Measurements from ENCODE around the gene IL4R. TPM values are rescaled to one million over a fixed set of nuclear protein-coding genes. Genes with fewer than 3 reads are reported as not detected.

IL4R gene
- total and polyA plus RNA-seq, 10 of the 15 experiments (the other 5 are each of a cell fraction or from before 2014, with no cell fraction given): 2.6 to 70.4 (median 36.6) TPM

DNA sequence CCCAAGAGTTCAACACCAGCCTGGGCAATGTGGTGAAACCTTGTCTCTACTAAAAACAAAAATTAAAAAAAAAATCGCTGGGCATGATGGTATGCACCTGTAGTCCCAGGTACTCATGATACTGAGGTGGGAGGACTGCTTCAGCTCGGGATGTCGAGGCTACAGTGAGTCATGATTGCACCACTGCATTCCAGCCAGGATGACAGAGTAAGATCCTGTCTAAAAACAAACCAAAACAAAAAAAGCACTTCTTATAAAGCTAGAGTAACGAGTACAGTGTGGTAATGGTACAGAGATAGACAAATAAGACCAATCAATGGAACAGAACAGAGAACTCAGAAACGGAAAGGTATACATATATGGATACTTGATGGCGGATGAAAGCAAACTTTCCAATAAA is 49.6 kb upstream of the IL4R start:
- no peak overlapping the region for H3K4me3 ChIP-seq
- H2AFZ ChIP-seq (ENCODE audit: control insufficient read depth, low read depth, low read length): no peak overlapping the region
- DNase-seq (ENCODE audit: low read depth, low spot score): no peak
- RAD21 ChIA-PET (ENCODE audit: unreplicated experiment): interaction anchor here (1.9 to 3.3 kb wide), 3 partner anchors 10 kb away, joined by 7 to 23 read pairs (median 9); no protein-coding TSS in a partner anchor
- H3K4me2 ChIP-seq (ENCODE audit: control insufficient read depth, insufficient read depth): no peak overlapping the region
- H3K36me3 ChIP-seq (ENCODE audit: control insufficient read depth in 2 of 2, insufficient read depth in 2 of 2, low read length in 1 of 2): peaks cover 0 to 3% of the 10 kb centered on the region in 2 experiments; a peak in 1 of 4 replicates
- FAIRE-seq: no peak
- CTCF ChIA-PET: interaction anchor here (1.0 to 7.2 kb wide), 5 partner anchors 10 to 84 kb away, joined by 4 to 42 read pairs (median 7); no protein-coding TSS in a partner anchor
- 79% methylated on average over 6 of the region's 6 CpGs for WGBS (ENCODE audit: insufficient coverage, insufficient replicate concordance, low lambda C conversion rate, missing lambda C conversion rate)
- no peak overlapping the region for H3K27ac ChIP-seq (ENCODE audit: control insufficient read depth, insufficient read depth)
- H3K27me3 ChIP-seq (replicated peaks in 1 of 2; ENCODE audit: control insufficient read depth in 2 of 2, insufficient read depth in 2 of 2, low read length in 1 of 2): no peaks in the 10 kb centered on the region
- no TSS peak for BruUV-seq (replicated peaks)
- in situ Hi-C loops (cut with MboI) (no loop called here), intact Hi-C loops (cut with micrococcal nuclease; ENCODE audit: unreplicated experiment) (no loop called here)
- POLR2A ChIA-PET: interaction anchor here (2.9 kb wide), 1 partner anchor 28 kb away, joined by 10 read pairs; no protein-coding TSS in a partner anchor
- H4K20me1 ChIP-seq (ENCODE audit: control insufficient read depth, insufficient read depth): no peaks in the 10 kb centered on the region
- no peak for ATAC-seq
- peaks cover 7% of the 10 kb centered on the region for H3K79me2 ChIP-seq (ENCODE audit: control insufficient read depth, insufficient read depth, low read length)
- no peaks in the 10 kb centered on the region; the same call in 1 of the 2 replicates for H3K4me1 ChIP-seq (ENCODE audit: control insufficient read depth, insufficient read depth, low read length)
- no peaks in the 10 kb centered on the region for H3K9me3 ChIP-seq (replicated peaks; ENCODE audit: control insufficient read depth, insufficient read depth, low read length)
- SMC1A ChIA-PET (ENCODE audit: uncharacterized antibody, unreplicated experiment): interaction anchor here (0.7 to 2.9 kb wide), 9 partner anchors 11 to 54 kb away, joined by 3 to 18 read pairs (median 5); no protein-coding TSS in a partner anchor
- H3K9ac ChIP-seq (ENCODE audit: control insufficient read depth, insufficient read depth, low read length): no peak overlapping the region
- TF ChIP-seq, protein P1, sequence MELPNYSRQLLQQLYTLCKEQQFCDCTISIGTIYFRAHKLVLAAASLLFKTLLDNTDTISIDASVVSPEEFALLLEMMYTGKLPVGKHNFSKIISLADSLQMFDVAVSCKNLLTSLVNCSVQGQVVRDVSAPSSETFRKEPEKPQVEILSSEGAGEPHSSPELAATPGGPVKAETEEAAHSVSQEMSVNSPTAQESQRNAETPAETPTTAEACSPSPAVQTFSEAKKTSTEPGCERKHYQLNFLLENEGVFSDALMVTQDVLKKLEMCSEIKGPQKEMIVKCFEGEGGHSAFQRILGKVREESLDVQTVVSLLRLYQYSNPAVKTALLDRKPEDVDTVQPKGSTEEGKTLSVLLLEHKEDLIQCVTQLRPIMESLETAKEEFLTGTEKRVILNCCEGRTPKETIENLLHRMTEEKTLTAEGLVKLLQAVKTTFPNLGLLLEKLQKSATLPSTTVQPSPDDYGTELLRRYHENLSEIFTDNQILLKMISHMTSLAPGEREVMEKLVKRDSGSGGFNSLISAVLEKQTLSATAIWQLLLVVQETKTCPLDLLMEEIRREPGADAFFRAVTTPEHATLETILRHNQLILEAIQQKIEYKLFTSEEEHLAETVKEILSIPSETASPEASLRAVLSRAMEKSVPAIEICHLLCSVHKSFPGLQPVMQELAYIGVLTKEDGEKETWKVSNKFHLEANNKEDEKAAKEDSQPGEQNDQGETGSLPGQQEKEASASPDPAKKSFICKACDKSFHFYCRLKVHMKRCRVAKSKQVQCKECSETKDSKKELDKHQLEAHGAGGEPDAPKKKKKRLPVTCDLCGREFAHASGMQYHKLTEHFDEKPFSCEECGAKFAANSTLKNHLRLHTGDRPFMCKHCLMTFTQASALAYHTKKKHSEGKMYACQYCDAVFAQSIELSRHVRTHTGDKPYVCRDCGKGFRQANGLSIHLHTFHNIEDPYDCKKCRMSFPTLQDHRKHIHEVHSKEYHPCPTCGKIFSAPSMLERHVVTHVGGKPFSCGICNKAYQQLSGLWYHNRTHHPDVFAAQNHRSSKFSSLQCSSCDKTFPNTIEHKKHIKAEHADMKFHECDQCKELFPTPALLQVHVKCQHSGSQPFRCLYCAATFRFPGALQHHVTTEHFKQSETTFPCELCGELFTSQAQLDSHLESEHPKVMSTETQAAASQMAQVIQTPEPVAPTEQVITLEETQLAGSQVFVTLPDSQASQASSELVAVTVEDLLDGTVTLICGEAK (IDR thresholded peaks at IDR 0.05; ENCODE audit: borderline replicate concordance): no peak
- TF ChIP-seq RCOR1 (conservative IDR thresholded peaks at IDR 0.05; ENCODE audit: low read depth, low read length): no peak
- TF ChIP-seq, protein P2, sequence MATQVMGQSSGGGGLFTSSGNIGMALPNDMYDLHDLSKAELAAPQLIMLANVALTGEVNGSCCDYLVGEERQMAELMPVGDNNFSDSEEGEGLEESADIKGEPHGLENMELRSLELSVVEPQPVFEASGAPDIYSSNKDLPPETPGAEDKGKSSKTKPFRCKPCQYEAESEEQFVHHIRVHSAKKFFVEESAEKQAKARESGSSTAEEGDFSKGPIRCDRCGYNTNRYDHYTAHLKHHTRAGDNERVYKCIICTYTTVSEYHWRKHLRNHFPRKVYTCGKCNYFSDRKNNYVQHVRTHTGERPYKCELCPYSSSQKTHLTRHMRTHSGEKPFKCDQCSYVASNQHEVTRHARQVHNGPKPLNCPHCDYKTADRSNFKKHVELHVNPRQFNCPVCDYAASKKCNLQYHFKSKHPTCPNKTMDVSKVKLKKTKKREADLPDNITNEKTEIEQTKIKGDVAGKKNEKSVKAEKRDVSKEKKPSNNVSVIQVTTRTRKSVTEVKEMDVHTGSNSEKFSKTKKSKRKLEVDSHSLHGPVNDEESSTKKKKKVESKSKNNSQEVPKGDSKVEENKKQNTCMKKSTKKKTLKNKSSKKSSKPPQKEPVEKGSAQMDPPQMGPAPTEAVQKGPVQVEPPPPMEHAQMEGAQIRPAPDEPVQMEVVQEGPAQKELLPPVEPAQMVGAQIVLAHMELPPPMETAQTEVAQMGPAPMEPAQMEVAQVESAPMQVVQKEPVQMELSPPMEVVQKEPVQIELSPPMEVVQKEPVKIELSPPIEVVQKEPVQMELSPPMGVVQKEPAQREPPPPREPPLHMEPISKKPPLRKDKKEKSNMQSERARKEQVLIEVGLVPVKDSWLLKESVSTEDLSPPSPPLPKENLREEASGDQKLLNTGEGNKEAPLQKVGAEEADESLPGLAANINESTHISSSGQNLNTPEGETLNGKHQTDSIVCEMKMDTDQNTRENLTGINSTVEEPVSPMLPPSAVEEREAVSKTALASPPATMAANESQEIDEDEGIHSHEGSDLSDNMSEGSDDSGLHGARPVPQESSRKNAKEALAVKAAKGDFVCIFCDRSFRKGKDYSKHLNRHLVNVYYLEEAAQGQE (IDR thresholded peaks at IDR 0.05; ENCODE audit: low read depth, low read length): no peak
- no peak for TF ChIP-seq ZBED1 (IDR thresholded peaks at IDR 0.05; ENCODE audit: borderline replicate concordance)
- TF ChIP-seq, protein P3, sequence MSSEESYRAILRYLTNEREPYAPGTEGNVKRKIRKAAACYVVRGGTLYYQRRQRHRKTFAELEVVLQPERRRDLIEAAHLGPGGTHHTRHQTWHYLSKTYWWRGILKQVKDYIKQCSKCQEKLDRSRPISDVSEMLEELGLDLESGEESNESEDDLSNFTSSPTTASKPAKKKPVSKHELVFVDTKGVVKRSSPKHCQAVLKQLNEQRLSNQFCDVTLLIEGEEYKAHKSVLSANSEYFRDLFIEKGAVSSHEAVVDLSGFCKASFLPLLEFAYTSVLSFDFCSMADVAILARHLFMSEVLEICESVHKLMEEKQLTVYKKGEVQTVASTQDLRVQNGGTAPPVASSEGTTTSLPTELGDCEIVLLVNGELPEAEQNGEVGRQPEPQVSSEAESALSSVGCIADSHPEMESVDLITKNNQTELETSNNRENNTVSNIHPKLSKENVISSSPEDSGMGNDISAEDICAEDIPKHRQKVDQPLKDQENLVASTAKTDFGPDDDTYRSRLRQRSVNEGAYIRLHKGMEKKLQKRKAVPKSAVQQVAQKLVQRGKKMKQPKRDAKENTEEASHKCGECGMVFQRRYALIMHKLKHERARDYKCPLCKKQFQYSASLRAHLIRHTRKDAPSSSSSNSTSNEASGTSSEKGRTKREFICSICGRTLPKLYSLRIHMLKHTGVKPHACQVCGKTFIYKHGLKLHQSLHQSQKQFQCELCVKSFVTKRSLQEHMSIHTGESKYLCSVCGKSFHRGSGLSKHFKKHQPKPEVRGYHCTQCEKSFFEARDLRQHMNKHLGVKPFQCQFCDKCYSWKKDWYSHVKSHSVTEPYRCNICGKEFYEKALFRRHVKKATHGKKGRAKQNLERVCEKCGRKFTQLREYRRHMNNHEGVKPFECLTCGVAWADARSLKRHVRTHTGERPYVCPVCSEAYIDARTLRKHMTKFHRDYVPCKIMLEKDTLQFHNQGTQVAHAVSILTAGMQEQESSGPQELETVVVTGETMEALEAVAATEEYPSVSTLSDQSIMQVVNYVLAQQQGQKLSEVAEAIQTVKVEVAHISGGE (CRISPR knock-in tag; IDR thresholded peaks at IDR 0.05): no peak
- TF ChIP-seq TAF1 (IDR thresholded peaks at IDR 0.05; ENCODE audit: borderline replicate concordance, low read depth, low read length): no peak
- no peak for TF ChIP-seq SREBF2 (IDR thresholded peaks at IDR 0.05; ENCODE audit: low read length)
- TF ChIP-seq RAD21 (IDR thresholded peaks at IDR 0.05; ENCODE audit: insufficient read depth, low read depth, low read length): no peak
- TF ChIP-seq TCF7 (IDR thresholded peaks at IDR 0.05; ENCODE audit: borderline replicate concordance): no peak
- no peak for TF ChIP-seq NR2C2 (IDR thresholded peaks at IDR 0.05; ENCODE audit: borderline replicate concordance, control insufficient read depth, insufficient read length, low read depth)
- TF ChIP-seq SPI1 (IDR thresholded peaks at IDR 0.05; ENCODE audit: borderline replicate concordance, insufficient read depth, low read depth, low read length): no peak
- TF ChIP-seq POU2F2 (IDR thresholded peaks at IDR 0.05; ENCODE audit: borderline replicate concordance, low read depth, low read length): no peak
